ENCODE results near the gene QRSL1.

DNA sequence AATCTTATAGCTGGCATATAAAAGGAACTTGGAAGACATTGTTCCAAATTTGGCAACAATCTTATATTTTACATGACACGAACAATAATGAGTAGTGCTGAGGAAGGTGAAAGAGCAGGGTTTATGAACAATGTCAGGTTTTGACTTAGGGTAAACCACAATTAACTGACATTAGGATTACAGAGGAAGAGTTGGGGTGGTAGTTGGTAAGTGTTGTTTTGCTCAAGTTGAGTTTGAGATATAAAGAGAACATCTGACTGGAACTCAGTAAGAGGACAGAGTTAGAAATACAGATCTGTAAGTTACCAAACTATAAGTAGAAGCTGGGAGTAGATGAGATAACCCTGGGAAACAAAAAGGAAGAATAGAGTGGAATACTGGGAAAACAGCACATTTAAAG lies 15.2 kb upstream of the QRSL1 start:
- TF ChIP-seq EZH2 (IDR thresholded peaks at IDR 0.05; ENCODE audit: insufficient read depth, poor library complexity, severe bottlenecking) (no peak), EZH2phosphoT487 (IDR thresholded peaks at IDR 0.05; ENCODE audit: insufficient read depth, low read depth) (no peak)

Data from GM23248 (cell line).